Epidermal melanocyte (primary cell): Measurements from ENCODE around the gene TCF7L2.

ENCODE experiments used
- DNase-seq: peaks from one replicate; pipeline ENCODE4 v3.0.0; 2011; ENCODE audit warnings: low spot score; ENCODE audit not compliant: insufficient read length

Gene TCF7L2

DNA sequence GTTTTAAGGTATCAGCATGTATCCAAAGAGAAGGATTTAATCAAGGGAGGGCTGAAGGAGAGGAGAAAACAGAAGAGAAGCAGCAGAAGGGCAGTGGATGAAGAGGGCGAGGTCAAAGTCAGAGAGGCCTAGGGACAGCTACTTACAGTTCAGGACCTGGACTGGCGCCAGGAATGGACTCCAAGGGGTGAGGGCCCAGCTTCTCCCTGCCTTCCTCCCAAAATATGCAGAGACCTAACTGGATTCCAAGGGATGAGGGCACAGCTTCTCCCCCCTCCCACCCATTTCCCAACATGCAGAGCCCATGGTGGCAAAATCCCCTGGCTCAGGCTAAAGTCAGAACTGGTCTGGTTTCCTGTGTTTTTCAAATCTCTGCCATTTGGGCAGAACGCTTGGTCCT lies 3.4 kb upstream of the TCF7L2 start:
- DNase-seq: no peak

DNA sequence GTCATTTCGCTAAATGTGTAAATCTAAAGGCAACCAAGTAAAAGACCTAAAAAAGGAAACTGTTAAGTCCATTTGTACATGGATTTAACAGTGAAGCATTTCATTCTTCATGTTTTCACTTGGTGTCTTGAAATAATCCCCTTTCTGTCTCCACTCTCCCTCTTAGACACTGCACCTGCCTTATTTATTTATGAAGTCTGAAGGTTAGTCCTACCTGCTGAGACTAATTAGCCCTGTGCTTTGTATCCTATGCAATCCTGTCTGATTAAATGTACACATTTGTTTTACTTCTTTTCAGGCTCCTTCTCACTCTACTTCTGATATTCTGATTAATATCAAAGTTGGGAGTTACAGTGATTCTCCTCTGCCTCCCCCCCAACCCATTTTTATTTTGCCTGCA lies 1.9 kb upstream of the TCF7L2 start:
- no peak for DNase-seq

DNA sequence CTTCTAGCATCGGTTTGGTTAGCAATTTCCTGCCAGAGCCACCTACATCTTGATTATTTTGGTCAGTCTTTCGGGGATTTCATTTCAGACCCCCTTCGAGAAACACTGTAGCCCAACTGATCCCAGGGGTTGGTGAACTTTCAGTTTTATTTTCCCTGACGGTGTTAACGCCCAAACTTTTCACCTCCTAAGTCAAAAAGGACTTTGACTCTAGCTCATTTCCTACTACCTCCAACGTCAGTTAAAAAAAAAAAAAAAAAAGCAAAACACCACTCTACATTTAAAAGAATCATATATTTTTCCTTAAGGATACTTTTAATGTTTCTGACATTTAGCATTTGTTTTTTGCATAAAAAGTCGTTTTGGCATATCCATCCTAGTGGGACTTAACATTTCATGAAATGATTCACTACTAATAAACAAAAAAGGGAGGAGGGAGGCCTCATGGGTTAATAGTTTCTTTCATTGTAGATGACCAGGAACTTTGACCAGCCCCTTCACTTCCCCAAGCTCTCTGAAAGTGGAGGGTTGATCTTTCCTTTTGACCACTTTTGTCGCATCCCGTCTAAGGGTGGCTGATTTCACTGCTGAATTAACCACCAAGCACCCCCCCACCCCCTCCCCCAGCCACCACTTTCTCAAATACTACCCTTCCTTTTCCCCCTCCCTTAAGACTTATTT lies 764 bp upstream of the TCF7L2 start:
- peak; percentile 29 for DNase-seq

DNA sequence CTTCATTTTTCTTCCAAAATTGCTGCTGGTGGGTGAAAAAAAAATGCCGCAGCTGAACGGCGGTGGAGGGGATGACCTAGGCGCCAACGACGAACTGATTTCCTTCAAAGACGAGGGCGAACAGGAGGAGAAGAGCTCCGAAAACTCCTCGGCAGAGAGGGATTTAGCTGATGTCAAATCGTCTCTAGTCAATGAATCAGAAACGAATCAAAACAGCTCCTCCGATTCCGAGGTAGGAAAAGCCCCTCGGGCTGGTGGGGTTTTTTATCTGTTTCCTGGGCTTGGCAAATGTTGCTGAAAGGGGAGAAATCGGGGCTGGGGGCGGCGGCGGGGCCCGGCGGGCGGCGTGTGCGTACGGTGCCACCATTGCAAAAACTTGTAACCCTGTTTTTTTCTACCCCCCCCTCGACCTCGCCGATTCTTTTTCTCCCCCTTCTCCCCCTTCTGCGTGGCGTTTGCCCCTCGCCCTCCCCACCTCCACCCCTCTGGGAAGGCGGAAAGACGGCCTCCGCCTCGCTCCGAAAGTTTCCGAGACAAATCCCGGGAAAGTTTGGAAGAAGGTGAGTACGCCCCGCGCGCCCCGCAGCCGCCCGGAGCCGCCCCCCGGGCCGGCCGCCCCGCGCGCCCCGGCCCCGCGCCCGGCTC lies 789 bp downstream of the TCF7L2 start:
- DNase-seq: no peak

DNA sequence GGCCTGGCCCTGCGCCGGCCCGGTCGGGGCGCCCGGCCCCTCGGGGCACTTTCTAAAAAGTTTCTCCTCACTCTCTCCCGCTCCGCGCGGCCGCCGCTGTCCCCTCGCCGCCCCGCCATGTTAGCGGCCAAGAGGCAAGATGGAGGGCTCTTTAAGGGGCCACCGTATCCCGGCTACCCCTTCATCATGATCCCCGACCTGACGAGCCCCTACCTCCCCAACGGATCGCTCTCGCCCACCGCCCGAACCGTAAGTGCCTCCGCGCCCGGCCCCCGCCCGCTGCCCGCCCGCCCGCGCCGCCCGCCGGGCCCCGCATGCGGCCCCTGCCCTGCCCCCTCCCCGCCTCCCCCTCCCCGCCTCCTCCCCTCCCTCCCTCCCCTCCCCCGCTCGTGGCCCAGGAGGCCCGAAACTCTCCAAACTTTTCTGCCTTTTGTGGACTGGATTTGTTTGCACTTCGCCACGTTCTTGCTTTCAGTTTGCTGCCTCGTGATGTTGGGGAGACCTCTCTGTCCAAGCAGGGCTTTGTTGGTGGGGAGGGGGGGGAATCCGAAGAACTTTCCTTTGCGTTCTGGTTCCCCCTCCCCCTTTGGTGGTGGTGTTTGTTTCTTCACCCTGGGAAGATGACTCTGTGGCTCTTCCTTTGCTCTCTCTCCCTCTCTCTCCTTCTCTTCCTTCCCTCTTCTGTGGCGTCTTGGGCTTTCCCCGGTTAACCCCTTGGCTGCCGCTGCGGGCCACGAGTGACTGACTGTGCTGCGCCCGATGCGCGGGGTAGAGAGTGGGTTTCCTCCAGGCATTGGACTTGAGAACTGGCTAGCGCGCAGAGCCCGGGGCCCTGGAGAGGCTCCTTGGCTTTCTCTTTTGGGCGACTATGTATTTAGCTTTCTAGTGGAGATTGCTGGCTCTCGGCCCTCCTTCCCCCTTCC lies 1.6 kb downstream of the TCF7L2 start:
- DNase-seq: no peak

DNA sequence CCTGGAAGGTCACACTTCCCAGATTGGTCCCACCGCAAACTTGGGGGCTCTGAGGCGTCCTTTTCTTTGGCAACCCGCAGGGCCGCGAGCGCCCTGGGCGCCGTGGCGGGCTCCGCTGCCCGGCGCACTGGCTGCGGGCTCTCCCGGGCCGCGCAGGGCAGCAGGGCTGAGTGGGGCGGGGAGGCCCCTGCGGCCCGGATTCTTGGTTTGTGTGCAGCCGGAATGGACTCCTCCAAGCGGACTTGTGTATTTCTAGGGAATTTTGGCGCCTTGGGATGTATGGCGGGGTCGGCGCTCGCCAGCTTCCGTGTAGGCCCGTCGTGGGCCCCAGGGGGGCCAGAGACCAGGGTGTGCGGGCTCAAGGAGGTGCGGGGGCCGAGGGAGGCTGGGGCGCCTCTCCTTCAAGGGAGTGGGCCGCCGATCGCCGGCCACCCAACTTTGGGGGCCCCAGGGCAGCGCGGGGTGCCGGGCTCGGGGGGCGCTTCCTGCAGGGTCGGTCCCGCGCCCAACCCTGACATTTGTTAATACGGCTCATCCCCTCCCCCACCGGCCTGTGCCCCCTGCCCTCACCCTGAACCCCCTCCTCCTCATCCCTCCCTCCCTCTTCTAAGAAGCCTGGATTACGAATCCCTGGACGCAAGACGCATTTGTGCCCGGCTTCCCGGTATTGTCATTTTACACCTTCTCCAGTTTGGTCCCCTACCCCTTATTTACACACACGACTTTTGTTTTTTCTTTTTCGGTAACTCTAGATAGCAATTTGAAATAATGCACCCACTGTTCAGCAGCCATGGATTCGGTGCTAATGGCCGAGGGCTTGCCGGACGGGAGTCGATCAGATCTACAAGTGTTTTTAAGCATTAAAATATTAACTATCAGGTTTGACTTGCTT lies 2.5 kb downstream of the TCF7L2 start:
- DNase-seq: no peak

DNA sequence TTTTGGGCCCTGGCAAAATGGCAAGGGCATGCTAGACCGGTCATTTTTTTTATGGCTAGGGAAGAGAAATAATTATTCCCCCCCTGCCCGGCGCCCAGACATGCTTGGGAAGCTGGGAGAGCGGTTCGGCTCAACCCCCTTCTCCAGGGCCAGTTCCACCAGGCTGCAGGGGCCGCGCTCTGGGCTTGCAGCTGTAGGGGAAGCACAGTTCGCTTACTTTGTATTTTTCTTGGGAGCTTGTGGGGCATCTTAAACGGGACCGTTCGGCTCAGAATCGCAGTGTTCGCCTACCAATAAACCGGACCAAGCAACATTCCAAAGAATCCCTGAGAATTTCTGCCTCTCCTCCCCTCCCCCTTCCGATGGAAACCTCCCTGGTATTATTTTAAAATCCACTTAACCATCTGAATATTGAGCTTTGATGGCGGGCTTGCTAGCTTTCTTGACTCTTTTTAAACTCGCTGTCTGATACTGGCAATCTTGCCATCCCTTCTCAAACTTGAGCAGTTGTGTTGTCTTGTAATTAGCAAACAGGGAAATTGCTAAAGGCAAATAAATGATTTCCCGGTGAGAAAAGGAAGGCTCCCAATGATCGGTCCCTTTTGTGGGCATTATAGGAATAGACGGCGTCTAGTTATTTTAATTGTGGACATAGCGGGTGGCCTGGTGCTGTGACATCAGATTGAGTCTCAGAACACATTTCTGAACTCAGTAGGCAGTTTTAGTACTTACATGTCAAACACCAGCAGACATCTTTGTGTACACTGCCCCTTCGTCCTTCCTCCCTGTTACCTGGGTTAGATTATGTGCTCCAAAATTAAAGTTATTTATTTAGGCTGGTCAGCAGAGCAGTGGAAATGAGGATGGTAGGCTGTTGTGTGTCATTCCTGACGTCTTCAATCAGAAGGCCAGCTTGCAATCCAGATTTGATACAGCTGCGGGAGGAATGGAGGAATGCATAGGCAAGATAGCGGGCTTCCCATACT lies 3.4 kb downstream of the TCF7L2 start:
- no peak for DNase-seq

DNA sequence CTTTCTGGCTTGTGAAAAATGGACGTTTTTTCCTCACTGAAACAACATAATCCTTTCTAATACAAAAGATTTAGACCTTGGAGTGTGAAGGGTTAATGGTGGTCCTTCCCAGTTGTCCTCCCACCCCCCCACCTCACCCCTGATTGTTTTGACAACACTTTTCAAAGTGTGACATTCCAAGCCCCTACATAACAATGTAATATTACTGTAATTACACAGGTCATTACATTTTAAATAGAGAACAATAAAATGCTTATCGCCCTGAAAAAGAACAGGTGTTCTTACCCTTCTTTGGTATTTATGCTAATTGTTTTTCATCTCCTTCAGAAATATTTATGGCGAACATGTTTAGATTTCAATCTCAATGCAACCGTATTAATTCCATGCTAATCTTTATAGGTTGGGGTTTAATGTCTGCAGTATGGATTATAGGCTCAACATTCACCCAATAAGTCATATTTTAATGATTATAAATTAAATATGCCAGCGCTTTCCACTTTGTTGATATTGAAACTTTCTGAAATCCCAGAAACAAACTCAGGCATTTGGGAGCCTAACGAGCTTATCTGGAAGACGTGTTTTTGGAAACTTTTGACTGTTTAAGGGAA lies 5.0 kb downstream of the TCF7L2 start:
- DNase-seq: no peak

DNA sequence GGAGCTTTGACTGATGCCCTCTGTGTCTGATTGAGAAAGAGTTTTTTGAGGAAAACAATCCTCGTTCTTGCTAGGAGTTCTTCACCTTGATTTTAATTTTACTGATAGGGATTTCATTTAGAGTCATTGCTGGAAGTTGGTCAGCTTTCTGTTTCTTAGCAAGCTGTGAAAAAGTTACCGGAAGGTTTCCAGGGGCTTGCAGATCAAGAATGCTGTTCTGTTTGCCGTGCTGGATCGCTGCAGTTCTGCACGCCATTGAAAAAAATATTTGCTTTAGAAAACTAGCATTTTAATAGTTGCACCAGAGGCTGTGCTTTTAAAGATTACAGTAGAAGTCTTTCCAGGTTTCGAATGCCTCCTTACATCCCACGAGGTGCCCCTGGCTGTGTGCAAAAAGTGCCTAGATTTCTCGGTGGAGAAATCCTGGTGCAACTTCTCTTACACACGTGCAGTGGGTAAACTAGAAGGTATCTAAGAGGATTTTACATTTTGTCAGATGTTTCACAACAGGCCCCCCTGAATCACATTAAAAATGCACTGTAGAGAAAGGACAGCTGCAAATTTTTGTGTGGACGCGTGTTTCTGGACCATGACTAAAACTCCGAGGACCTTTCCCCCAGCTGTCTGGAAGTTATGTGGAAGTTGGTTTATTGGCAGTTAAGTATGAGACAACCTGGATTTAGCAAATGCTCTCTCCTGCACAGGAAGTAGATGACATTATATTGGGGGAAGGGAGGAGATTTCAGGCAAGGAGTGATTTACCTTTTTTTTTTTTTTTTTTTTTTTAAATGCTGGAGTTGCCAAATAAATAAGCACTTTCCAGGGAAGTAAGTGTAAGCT lies 5.8 kb downstream of the TCF7L2 start:
- no peak for DNase-seq

DNA sequence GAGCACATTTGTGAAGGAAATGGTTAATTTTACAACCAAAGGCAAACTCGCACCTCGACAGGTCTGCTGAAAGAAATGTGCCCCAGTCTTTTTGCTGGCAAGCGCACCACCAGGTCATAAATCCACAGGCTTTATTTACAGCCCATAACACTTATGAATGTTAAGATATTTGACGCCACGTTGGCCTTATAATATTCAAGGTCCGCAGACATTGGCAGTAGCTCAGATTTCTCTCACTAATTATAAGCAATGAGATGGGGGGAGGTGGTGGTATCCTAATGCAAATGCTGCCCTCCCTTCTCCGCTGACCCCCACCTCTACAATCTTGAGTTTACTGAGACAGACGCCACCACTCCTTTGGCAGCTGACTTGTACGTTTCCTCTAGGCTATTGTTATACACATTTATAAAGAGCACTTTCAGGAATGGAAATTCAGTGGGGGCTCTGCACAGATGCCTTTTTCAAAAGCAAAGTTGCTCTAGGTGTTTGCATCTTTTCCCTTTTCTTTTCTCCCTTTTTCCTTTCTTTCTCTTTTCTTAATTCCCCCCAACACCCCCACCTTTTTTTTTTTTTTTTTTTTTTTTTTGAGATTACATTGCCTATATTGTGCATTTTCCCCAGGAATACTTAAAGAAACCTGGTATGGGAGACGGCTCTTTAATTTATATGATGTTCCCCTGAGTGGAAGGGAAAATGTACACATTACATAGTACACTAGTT lies 6.7 kb downstream of the TCF7L2 start:
- DNase-seq: no peak

DNA sequence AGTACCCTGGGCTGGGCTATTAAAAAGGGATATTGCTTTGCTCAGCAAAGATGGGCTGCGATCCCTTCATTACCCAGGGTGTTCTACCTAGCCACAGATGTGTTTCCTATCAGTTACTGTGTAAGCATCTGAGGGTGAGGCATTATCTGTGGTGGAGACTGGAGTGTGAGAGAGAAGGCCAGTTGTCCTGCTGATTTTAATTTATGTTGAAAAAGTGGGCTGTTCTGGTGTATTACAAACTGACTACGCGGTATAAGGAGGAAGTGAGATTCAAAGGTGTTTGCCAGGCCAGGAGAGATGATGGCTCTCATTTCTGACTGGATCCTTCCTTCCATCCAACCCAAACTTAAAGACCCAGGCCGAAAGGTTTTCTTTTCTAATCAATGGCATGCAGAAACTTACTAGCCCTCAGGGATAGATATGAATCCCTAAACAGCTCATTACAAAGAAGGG lies 7.6 kb downstream of the TCF7L2 start:
- no peak for DNase-seq

DNA sequence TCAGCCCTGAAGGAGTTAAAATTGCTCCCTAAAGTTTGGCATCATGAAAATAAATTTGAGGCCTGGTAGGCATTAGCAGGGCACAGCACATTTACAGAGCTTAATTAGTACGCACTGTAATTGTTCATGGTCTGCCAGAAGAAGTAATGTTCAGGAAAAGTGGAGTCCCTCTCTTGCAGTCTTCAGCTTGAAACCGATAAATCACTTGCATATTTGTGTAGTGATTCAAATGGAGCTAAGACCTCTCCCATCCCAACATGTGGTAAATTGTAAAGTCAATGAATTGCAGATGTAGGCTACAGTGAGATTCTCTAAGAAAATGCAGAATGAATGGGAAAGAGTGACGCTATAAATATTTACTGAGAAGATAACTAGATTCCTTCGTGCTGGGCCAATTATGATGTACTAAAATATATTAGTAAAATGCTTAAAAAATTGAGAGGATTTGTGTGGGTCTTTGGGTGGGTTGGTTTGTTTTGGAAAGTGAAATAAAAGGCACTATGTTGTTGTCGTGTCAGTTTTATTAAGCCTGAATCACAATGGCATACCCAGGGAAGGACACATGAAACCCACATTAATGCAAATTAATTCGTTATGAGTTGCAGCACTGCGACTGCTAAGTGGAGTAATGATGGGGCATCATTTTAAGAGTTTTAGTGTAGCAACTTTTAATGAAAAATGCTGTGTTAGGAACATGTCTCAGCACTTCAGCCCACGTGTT lies 8.4 kb downstream of the TCF7L2 start:
- no peak for DNase-seq

DNA sequence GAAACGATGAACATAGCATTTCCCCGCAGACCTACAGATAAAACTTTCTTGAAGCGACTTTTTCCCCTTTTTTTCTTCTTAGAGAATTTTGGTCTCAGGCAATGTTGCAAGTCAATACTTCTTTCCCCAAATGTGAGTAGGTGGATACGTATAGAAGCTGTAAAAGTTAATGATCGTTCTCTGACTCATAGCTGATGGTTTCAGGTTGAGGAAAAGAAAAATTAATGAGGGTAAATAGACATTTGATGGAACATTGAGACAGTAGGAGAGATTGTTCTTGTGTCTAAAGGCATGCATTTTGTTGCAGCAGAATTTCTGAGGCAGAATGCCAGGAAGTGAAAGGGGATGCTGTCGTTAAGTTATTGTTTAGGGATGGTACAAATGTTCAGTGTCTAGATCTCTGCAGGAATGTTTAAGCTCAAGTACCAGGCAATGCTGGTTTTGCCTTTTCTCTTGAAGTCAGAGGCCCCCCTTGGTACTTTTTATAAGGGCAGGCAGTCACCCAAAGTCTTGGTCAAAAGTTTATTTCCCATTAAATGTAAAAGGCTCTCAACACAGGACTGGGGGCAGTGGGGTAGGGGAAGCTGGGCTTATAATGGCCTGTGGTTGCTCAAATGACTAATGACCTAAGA lies 9.3 kb downstream of the TCF7L2 start:
- no peak for DNase-seq

DNA sequence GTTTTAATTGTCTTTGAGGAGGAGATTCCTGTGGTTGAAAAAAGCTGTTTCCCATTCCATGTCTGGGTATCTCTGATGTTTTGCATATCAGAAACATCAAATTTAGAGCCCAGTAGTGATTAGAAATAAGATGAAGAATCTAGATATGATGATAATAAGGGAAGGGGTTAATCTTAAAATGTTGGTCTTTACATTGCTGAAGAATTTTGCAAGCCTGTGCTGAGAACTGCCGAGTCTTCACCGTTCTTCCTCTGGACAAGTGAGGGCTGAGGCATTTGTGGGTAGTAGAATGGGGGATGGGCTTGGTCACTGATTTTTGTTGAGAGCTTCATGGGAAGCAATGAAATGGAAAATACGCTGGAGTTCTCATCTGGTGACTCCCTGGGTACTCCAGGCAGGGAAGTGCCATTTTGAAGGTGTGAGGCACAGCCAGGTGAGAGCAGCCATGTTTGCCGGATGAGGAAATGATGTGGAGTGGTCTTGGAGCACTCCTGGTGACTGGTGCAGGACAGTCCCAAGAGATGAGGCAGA lies 10.2 kb downstream of the TCF7L2 start:
- DNase-seq: no peak

DNA sequence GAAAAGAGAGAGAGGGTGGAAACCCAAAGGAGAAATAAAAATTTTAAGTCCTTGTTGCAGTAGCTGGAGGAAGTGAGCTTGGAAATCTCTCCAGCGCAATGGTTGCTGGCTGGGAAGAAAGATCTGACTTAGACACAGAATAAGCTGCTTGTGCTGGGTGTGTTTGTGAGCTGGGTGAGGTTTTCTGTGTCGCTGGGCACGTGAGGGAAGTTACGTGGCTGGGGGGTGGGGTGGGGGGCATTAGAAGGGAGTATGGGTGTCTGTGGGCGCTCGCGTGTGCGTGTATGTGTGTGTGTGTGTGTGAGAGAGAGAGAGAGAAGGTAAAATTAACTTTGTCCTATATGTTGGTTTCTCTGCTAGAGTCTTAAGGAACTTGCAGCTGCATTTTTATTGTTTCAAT lies 11.6 kb downstream of the TCF7L2 start:
- no peak for DNase-seq

DNA sequence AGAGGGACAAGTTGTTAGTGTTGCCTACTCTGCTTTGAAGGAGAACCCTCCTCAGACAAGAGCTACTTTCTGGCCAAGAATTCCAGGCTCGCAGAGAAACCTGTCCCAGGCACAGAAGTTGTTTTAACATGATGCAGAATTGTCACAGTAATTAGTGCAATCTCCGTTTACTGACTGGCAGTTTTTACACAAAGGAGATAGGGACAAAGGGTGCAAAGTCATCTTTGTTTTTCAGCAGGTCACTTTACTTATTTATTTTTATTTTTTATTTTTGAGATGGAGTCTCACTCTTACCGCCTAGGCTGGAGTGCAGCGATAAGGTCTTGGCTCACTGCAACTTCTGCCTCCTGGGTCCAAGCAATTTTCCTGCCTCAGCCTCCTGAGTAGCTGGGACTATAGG lies 12.3 kb downstream of the TCF7L2 start:
- DNase-seq: no peak

DNA sequence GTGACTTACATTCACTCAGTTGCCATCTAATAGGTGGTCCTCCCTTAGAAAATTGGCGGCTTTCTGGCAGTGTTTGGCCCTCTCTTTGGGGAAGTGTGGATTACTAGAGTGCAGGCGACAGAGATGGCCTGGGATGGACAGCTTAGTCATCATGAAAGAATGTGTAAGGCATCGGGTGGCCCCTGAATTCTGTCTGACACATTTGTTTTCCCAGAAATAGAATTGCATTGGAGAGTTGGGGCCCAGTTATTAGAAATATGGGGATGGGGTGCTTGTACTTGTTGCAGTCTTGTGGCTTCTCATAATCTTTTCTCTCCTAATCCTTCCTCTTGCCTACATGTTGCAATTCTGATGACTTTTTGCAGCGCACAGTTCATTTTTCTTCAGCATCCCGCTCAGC lies 13.8 kb downstream of the TCF7L2 start:
- DNase-seq: no peak
